Bronchial epithelial cell (primary cell): ENCODE data around the gene DGKD. TPM values are rescaled to one million over a fixed set of nuclear protein-coding genes. Genes with fewer than 3 reads are reported as not detected.

Experiments
- DNase-seq: peaks from one replicate; pipeline ENCODE4 v3.0.0-alpha.2; 2010; ENCODE audit warnings: low read depth
- FAIRE-seq: peaks from 2 replicates; lab custom pipeline; 2011; peaks lifted over from hg19 to GRCh38; lab: Jason Lieb, UNC
- H3K27me3 ChIP-seq: 2 replicates; pipeline ENCODE4 v1.5.1; 2011; ENCODE audit warnings: low read length; ENCODE audit not compliant: control insufficient read depth, insufficient read depth
- H3K36me3 ChIP-seq: 2 replicates; pipeline ENCODE4 v1.5.1; 2011; ENCODE audit warnings: low read length; ENCODE audit not compliant: control insufficient read depth, insufficient read depth
- H3K4me3 ChIP-seq: 2 replicates; pipeline ENCODE4 v1.5.1; 2011; ENCODE audit warnings: mild to moderate bottlenecking, low read depth, low read length, control low read depth
- total RNA-seq: library from RNA; depleted of rRNA; stranded (reverse); fragments of >200 nt; gene quantifications from 2 replicates; pipeline ENCODE4 v1.2.1, GENCODE V29; 2014
- TF ChIP-seq, protein P1 (sequence below): IDR thresholded peaks from 2 replicates; pipeline ENCODE4 v1.5.1; 2011; ENCODE audit warnings: mild to moderate bottlenecking, moderate library complexity, low read length, control low read depth, inconsistent platforms; ENCODE audit not compliant: insufficient read depth, severe bottlenecking

Gene DGKD
- total RNA-seq, 1 donor from 2014 or later = 14.5 TPM

DNA sequence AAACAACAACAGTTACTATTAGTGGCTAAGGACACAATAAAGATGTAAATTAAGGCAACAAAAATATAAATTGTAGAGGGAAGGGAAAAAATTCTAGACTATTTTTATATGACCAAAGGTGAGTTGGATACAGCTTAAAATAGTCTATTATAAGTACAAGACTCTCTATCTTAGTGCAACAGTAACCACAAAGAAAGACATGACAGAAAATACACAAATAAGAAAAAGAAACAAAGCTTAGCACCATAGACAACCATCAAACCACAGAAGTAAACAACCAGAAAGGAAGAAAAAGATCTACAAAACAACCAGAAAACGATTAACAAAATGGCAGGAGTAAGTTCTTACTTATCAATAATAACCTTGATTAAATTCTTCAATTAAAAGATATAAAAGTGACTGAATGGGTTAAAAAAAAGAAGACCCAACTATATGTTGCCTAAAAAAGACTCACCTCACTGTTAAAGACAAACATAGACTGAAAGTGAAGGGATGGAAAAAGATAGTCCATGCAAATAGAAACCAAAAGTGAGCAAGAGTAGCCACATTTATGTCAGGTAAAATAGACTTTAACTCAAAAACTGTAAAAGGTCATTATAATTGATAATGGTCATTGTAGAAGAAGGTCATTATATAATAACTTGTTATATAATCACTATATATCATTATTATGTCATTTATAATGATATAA, 149.8 kb downstream of the DGKD start:
- Histone ChIP-seq H3K36me3 (no peaks in the 10 kb centered on the region), H3K4me3 (no peak overlapping the region), H3K27me3 (no peaks in the 10 kb centered on the region)
- TF ChIP-seq, protein P1, sequence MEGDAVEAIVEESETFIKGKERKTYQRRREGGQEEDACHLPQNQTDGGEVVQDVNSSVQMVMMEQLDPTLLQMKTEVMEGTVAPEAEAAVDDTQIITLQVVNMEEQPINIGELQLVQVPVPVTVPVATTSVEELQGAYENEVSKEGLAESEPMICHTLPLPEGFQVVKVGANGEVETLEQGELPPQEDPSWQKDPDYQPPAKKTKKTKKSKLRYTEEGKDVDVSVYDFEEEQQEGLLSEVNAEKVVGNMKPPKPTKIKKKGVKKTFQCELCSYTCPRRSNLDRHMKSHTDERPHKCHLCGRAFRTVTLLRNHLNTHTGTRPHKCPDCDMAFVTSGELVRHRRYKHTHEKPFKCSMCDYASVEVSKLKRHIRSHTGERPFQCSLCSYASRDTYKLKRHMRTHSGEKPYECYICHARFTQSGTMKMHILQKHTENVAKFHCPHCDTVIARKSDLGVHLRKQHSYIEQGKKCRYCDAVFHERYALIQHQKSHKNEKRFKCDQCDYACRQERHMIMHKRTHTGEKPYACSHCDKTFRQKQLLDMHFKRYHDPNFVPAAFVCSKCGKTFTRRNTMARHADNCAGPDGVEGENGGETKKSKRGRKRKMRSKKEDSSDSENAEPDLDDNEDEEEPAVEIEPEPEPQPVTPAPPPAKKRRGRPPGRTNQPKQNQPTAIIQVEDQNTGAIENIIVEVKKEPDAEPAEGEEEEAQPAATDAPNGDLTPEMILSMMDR = no peak
- FAIRE-seq = no peak
- no peak for DNase-seq

DNA sequence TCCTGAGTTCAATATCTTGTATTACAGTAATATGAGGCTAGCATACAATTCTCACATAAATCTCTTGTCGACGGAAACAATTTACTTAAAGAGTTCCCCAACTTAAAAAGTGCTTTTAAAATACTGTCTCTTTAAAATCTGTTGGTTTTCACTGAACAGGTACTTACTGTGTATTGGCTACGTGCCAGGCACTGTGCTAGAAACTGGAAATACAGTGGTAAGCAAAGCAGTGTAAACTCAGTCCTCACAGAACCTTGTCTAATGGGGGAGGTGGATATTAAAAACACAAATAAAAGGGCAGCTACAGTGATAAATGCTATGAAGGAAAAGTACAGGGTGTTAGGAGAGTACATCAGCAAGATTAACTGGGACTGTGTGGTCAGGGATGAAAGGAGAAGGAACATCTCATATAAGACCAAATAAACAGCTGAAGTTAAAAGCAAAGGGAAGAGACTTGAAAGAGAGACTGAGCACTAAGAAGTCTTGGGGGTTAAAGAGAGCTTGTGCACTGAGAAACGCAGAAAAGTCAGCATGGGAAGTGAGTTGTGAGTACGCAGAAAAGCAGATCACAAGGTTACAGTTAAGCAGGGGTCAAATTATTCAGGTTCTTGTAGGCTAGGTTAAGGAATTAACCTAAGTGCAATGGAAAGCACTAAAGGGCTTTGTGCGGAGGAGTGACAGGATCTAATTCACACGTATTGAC, 159.8 kb downstream of the DGKD start:
- no peaks in the 10 kb centered on the region for H3K27me3 ChIP-seq
- H3K36me3 ChIP-seq = peaks cover 2% of the 10 kb centered on the region
- FAIRE-seq (no peak), DNase-seq (no peak)
- TF ChIP-seq, protein P1 = no peak
- no peak overlapping the region for H3K4me3 ChIP-seq

DNA sequence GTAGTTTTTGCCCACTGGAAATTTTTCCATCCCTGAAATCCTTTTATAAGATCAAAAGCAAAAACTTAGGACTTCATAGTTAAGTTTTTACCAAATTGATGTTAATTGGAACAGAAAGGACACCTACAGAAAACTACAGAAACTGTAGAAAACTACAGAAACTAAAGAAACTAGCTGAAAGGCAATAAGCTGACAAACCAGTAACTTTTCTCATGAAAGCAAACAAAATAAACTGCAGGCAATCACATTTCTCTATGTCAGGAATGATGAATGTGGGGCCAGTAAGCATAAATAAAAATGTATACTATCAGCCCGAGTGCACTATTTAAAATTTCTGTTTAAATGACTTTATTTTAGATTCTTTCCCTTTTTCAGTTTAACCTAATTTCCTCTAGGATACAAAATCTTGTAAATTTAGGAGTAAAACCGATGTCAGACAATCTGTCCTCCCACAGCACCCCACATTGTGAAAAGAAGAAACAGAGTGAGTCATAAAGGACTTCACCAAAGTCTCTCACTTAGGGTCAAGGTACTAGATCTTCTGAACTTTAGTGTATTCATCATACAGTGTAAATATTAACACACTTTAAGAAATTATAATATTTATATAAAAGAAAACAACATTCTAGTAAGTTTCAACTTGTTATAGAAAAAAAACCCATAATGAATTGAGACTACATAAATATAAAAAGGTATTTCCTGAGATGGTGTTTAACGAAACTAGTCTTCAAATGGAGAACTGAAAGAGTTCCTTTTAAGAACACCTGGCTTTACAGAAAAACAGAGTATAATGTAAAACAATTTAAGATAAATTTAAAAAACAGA, 165.7 kb downstream of the DGKD start:
- DNase-seq (no peak), FAIRE-seq (no peak)
- Histone ChIP-seq H3K27me3 (no peaks in the 10 kb centered on the region), H3K4me3 (no peak overlapping the region), H3K36me3 (peaks cover 3% of the 10 kb centered on the region)
- TF ChIP-seq, protein P1 = no peak

Other genes starting within 250 kb of the DGKD start
- 33.2 and 36.6 TPM in 2 replicates for gene ATG16L1, start 102.8 kb upstream of the DGKD start, total RNA-seq
- gene SAG, start 46.7 kb upstream of the DGKD start, total RNA-seq = not detected in 2 replicates
- gene USP40, start 212.3 kb downstream of the DGKD start, total RNA-seq = 21.1 and 27.0 TPM in 2 replicates